GM20000 (cell line): Measurements from ENCODE around the gene VAPB.

Experiments
- DNase-seq: peaks from one replicate; pipeline ENCODE4 v3.0.0; 2012; ENCODE audit warnings: low spot score
- TF ChIP-seq, protein P1 (sequence below): IDR thresholded peaks from 2 replicates; pipeline ENCODE4 v1.5.1; 2012; ENCODE audit warnings: mild to moderate bottlenecking, control low read depth; ENCODE audit errors: extremely low read depth, missing control alignments

The VAPB gene

DNA sequence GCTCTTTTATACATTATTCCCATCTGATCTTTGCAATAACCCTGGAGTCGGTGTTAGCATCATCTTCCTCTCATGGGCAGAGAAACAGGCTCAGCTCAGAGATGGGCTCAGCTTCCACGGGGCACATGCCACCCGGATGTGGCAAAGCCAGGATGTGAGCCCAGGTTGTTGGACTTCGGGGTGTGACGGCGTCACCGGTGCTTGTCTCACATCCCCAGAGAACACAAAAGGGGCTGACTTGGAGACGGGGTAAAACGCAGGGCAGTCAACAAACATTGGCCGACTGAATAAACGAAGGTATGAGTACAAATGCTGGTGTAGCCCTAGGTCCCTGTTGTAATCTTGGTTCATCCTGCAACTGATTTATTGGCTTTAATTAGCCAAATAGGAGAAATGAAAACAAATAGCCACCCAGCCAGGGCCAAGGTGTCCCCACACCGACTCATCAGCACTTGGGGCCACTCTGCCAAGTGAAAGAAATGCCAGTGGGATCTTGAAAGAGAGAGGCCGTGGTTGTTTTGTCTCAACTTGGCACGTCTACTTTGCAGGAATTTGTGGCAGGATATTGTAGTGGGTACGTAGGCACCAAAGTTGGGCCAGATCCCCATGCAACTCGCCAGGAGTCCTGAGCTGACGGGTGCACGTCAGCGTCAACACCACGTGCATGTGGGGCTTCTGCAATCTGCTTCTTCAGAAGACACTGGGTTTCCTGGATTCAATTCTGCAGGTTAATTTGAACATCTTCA, 83.4 kb downstream of the VAPB start:
- no peak for DNase-seq
- TF ChIP-seq, protein P1, sequence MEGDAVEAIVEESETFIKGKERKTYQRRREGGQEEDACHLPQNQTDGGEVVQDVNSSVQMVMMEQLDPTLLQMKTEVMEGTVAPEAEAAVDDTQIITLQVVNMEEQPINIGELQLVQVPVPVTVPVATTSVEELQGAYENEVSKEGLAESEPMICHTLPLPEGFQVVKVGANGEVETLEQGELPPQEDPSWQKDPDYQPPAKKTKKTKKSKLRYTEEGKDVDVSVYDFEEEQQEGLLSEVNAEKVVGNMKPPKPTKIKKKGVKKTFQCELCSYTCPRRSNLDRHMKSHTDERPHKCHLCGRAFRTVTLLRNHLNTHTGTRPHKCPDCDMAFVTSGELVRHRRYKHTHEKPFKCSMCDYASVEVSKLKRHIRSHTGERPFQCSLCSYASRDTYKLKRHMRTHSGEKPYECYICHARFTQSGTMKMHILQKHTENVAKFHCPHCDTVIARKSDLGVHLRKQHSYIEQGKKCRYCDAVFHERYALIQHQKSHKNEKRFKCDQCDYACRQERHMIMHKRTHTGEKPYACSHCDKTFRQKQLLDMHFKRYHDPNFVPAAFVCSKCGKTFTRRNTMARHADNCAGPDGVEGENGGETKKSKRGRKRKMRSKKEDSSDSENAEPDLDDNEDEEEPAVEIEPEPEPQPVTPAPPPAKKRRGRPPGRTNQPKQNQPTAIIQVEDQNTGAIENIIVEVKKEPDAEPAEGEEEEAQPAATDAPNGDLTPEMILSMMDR: no peak

DNA sequence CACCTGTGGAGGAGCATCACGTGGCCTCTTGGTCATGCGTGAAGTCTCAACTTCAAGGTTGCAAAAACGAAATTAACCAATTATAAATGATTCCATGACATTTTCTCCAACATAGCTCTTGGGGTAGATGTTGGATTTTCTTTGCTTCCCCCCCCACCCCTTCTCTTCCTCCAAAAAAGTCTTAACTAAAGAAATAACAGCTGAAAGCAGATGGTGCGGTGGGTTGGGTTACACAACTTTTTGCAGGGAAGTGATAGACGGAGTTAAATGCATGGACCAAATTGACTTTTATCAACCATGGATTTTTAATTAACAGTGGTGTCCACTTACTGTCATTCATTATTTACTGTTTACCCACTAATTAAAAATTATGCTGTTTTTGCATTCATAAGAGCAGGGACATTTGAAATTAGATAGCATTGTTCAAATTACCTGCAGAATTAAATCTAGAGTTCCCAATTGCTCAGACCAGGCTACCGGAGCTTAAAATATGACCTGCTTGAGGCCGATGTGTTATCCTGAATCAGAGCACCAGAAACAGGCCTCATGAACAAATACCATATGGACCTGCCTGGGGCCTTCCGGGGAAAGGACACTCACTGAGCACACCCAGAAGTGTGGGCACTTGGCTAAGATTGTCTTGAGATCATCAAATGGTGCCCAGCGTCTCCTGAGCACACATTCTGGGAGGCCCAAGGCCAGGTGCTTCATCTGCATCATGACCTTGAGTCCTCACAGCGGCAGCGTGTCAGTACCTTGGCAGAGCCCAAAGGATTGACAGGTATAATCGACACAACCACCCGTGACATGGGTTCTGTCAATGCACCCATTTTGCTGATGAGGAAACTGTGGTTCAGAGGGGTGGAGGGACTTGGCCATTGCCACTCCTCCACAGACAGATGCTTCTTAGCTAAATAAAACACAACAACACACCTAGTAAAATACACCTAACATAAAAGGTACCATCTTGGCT, 84.7 kb downstream of the VAPB start:
- no peak for DNase-seq
- TF ChIP-seq, protein P1: no peak

GRCh38 chr20:58475466-58475865, 86.4 kb downstream of the VAPB start:
- TF ChIP-seq, protein P1: no peak
- no peak for DNase-seq

DNA sequence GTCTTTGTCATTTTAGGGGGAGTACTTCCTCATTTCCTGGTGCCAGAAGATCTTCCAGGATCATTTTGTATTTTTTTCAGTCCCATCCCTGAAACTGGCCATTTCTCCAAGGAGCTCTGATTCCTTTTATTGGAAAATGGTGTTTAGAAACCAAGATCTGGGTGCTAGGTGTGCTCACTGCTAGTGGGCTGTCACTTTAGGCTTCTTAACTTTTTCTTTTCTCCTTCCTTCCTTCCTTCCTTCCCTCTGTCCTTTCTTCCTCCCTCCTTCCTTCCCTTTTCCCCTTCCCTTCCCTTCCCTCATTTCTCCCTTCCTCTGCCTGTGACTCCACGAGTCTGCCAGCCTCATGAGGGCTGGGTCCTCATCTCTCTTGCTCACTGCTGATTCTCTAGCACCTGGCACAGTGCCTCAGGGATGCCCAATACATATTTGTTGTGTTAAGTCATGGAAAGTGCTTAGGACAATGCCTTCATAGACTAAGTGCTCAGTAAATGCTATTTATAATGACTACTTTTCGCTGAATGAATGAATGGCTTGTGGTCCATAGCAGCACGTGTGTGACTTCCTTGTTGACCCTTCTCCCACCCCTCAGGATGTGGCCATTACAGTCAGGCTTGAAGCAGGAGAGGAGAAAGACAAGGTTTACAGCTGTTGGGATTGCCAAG, 89.2 kb downstream of the VAPB start:
- DNase-seq: no peak
- TF ChIP-seq, protein P1: no peak

GRCh38 chr20:58479726-58480440, 90.9 kb downstream of the VAPB start:
- DNase-seq: no peak
- TF ChIP-seq, protein P1: no peak

- DNase-seq: no peak
- TF ChIP-seq, protein P1: no peak
Measured at GRCh38 chr20:58480551-58481336, 91.7 kb downstream of the VAPB start.
